Hepatocyte (in vitro differentiated cells): ENCODE measurements around the gene GABBR2. TPM values are rescaled to one million over a fixed set of nuclear protein-coding genes. Genes with fewer than 3 reads are reported as not detected.

Experiments
- DNase-seq: peaks from one replicate; pipeline ENCODE4 v3.0.0-alpha.2; 2016; ENCODE audit warnings: low spot score
- H2AFZ ChIP-seq: fragments of 200-600 bp; sonication (generic); 2 replicates; pipeline ENCODE4 v1.6.0; 2016; ENCODE audit warnings: antibody characterized with exemption, mild to moderate bottlenecking
- H3K27ac ChIP-seq: fragments of 200-600 bp; sonication (generic); 2 replicates; pipeline ENCODE4 v1.5.1; 2016; ENCODE audit warnings: mild to moderate bottlenecking
- H3K27me3 ChIP-seq: fragments of 200-600 bp; sonication (generic); 2 replicates; pipeline ENCODE4 v1.6.1; 2016
- H3K36me3 ChIP-seq: fragments of 200-600 bp; sonication (generic); replicated peaks from 2 replicates; pipeline ENCODE4 v1.5.1; 2016; ENCODE audit warnings: low read depth; ENCODE audit not compliant: insufficient read depth
- H3K4me1 ChIP-seq: fragments of 200-600 bp; sonication (generic); 2 replicates; pipeline ENCODE4 v1.5.1; 2016; ENCODE audit warnings: mild to moderate bottlenecking, moderate library complexity; ENCODE audit not compliant: insufficient read depth
- H3K4me2 ChIP-seq: fragments of 200-600 bp; sonication (generic); 2 replicates; pipeline ENCODE4 v1.6.0; 2016
- H3K4me3 ChIP-seq: fragments of 200-600 bp; sonication (generic); 2 replicates; pipeline ENCODE4 v1.5.1; 2016; ENCODE audit warnings: mild to moderate bottlenecking
- H3K79me2 ChIP-seq: fragments of 200-600 bp; sonication (generic); 2 replicates; pipeline ENCODE4 v1.6.0; 2017; ENCODE audit warnings: mild to moderate bottlenecking
- H3K9me2 ChIP-seq: fragments of 200-600 bp; sonication (generic); replicated peaks from 2 replicates; pipeline ENCODE4 v1.6.0; 2017; ENCODE audit warnings: mild to moderate bottlenecking; ENCODE audit not compliant: insufficient read depth
- H3K9me3 ChIP-seq: fragments of 200-600 bp; sonication (generic); 2 replicates; pipeline ENCODE4 v1.5.1; 2016; ENCODE audit warnings: low read depth, mild to moderate bottlenecking
- H4K20me1 ChIP-seq: fragments of 200-600 bp; sonication (generic); 2 replicates; pipeline ENCODE4 v1.6.0; 2016; ENCODE audit warnings: mild to moderate bottlenecking; ENCODE audit not compliant: insufficient read depth, poor library complexity, severe bottlenecking
- EZH2 ChIP-seq: fragments of 200-600 bp; sonication (generic); IDR thresholded peaks from 2 replicates; pipeline ENCODE4 v1.6.1; 2016; ENCODE audit warnings: antibody characterized with exemption, mild to moderate bottlenecking, borderline replicate concordance
- EZH2phosphoT487 ChIP-seq: fragments of 200-600 bp; sonication (generic); IDR thresholded peaks from one replicate; pipeline ENCODE4 v1.6.1; 2018; ENCODE audit warnings: antibody characterized with exemption, mild to moderate bottlenecking, low read depth, moderate library complexity; ENCODE audit not compliant: unreplicated experiment, severe bottlenecking
- WGBS: methylation state at CpG from one replicate; pipeline ENCODE4 v1.1.6; 2016; ENCODE audit warnings: low lambda C conversion rate; ENCODE audit errors: missing lambda C conversion rate; 5-methylcytosine and 5-hydroxymethylcytosine counted together
- polyA plus RNA-seq: library from polyadenylated mRNA; unstranded; fragments of >200 nt; fragmentation: Nextera tagmentation; extraction: Ambion mirVana; gene quantifications from 2 replicates; pipeline ENCODE4 v1.2.1, GENCODE V29; 2016
- total RNA-seq: library from RNA; depleted of rRNA; stranded (reverse); fragments of >200 nt; gene quantifications from 2 replicates; pipeline ENCODE4 v1.2.3, GENCODE V29; 2014
- TF ChIP-seq, protein P1 (sequence below): fragments of 200-600 bp; sonication (generic); IDR thresholded peaks from 2 replicates; pipeline ENCODE4 v1.5.1; 2016; ENCODE audit warnings: antibody characterized with exemption, mild to moderate bottlenecking; ENCODE audit not compliant: poor library complexity

The GABBR2 gene
- total and polyA plus RNA-seq, 2 experiments from 2014 or later: 0.20 to 0.28 TPM

DNA sequence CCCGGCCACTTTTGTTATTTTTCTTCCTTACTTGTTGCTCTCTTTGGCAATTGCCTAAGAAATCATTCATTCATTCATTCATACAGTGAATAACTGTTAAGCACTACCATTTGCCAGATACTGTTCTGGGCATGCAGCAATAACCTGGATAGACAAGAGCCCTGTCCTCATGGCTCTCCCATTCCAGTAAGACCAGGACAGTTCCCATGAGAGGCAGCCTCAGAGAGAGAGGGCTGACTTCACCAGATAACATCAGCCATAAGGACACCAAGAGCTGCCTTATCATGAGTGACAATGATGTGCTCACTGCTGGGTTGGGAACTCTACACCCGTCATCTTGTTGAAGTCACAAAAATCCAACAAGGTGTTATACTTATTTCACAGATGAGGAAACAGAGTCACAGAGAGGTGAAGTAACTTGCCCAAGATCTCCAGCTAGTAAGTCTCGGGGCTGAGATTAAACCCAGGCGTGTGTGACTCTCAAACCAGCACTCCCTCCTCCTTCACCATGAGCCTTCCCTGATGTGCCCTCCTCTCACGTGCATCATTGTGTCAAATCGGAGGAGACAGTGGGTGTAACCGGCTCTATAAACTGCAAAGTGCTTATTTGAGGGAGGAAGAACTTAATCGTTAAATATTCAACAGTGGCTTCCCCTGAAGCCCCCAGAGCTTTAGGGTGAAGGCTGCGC, 392.1 kb downstream of the GABBR2 start:
- H3K27ac ChIP-seq: no peak overlapping the region
- H3K9me2 ChIP-seq: no peaks in the 10 kb centered on the region
- H4K20me1 ChIP-seq: no peaks in the 10 kb centered on the region
- no peak overlapping the region for H3K4me2 ChIP-seq
- H3K79me2 ChIP-seq: no peaks in the 10 kb centered on the region
- H3K36me3 ChIP-seq: no peaks in the 10 kb centered on the region
- 83% methylated on average over 9 of the region's 9 CpGs for WGBS
- DNase-seq: no peak
- H3K4me1 ChIP-seq: no peaks in the 10 kb centered on the region
- TF ChIP-seq, protein P1, sequence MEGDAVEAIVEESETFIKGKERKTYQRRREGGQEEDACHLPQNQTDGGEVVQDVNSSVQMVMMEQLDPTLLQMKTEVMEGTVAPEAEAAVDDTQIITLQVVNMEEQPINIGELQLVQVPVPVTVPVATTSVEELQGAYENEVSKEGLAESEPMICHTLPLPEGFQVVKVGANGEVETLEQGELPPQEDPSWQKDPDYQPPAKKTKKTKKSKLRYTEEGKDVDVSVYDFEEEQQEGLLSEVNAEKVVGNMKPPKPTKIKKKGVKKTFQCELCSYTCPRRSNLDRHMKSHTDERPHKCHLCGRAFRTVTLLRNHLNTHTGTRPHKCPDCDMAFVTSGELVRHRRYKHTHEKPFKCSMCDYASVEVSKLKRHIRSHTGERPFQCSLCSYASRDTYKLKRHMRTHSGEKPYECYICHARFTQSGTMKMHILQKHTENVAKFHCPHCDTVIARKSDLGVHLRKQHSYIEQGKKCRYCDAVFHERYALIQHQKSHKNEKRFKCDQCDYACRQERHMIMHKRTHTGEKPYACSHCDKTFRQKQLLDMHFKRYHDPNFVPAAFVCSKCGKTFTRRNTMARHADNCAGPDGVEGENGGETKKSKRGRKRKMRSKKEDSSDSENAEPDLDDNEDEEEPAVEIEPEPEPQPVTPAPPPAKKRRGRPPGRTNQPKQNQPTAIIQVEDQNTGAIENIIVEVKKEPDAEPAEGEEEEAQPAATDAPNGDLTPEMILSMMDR: no peak
- TF ChIP-seq EZH2 (no peak), EZH2phosphoT487 (no peak)
- H3K4me3 ChIP-seq: no peak overlapping the region
- H2AFZ ChIP-seq: no peak overlapping the region
- no peaks in the 10 kb centered on the region for H3K9me3 ChIP-seq
- no peaks in the 10 kb centered on the region for H3K27me3 ChIP-seq

- Histone ChIP-seq H3K9me2 (no peaks in the 10 kb centered on the region), H3K27ac (no peak overlapping the region), H3K4me3 (no peak overlapping the region), H3K9me3 (no peaks in the 10 kb centered on the region), H4K20me1 (no peaks in the 10 kb centered on the region), H3K27me3 (no peaks in the 10 kb centered on the region), H3K36me3 (no peaks in the 10 kb centered on the region), H3K4me2 (no peak overlapping the region), H3K4me1 (no peaks in the 10 kb centered on the region), H2AFZ (no peak overlapping the region), H3K79me2 (no peaks in the 10 kb centered on the region)
- 38% methylated on average over 9 of the region's 9 CpGs for WGBS
- TF ChIP-seq, protein P1: peak; percentile 96
- no peak for TF ChIP-seq EZH2
- no peak for TF ChIP-seq EZH2phosphoT487
- peak; percentile 93 for DNase-seq
Observed at GRCh38 chr9:98315551-98316060, 393.1 kb downstream of the GABBR2 start.

DNA sequence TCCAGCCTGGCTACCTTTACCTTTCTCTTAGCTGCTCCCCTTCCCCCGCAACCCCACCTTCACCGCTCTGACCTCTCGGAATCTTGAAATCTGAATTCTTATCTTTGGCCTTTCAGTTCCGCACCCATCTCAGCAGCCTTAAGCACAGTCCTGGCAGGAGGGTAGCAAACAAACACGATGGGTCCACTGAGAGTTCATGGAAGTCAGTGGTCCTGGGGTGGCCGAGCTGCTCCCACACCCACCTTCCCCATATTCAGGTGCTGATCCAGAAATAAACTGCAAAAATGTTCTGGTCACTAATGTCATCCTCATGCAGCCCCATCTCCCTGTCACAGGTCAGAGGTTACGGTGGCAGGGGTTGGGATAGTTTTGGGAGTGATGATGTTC, 393.7 kb downstream of the GABBR2 start:
- H3K9me3 ChIP-seq: no peaks in the 10 kb centered on the region
- H3K4me3 ChIP-seq: no peak overlapping the region
- no peak overlapping the region for H3K4me2 ChIP-seq
- TF ChIP-seq EZH2: no peak
- no peak for TF ChIP-seq EZH2phosphoT487
- TF ChIP-seq, protein P1: no peak
- DNase-seq: no peak
- H3K27ac ChIP-seq: no peak overlapping the region
- 61% methylated on average over 7 of the region's 7 CpGs for WGBS
- H4K20me1 ChIP-seq: no peaks in the 10 kb centered on the region
- H3K4me1 ChIP-seq: no peaks in the 10 kb centered on the region
- no peaks in the 10 kb centered on the region for H3K9me2 ChIP-seq
- H3K27me3 ChIP-seq: no peaks in the 10 kb centered on the region
- no peak overlapping the region for H2AFZ ChIP-seq
- no peaks in the 10 kb centered on the region for H3K36me3 ChIP-seq
- no peaks in the 10 kb centered on the region for H3K79me2 ChIP-seq
